HL-60 (cell line): Measurements from ENCODE around the gene FOXA3.

ENCODE experiments used
- DNase-seq, 2 experiments: peaks; one replicate each; pipeline ENCODE4 v3.0.0-alpha.2; 2010 to 2020; ENCODE audit warnings: low read depth in 1 of 2, low spot score in 1 of 2
- H3K27ac ChIP-seq: fragments of 250-450 bp; sonication (Bioruptor Pico); replicated peaks from 2 replicates; pipeline ENCODE4 v1.5.1; 2020; ENCODE audit warnings: mild to moderate bottlenecking, moderate library complexity
- H3K27me3 ChIP-seq: fragments of 250-450 bp; sonication (Bioruptor Pico); 2 replicates; pipeline ENCODE4 v1.5.1; 2021; ENCODE audit warnings: mild to moderate bottlenecking, moderate library complexity; ENCODE audit not compliant: insufficient read depth, poor library complexity, severe bottlenecking
- H3K4me3 ChIP-seq: replicated peaks from 2 replicates; pipeline ENCODE4 v1.5.1; 2011; ENCODE audit warnings: mild to moderate bottlenecking, control low read depth, low read length; ENCODE audit not compliant: insufficient read depth
- CTCF ChIP-seq: IDR thresholded peaks from one replicate; pipeline ENCODE4 v1.5.1; 2011; ENCODE audit warnings: low read length, control low read depth, inconsistent platforms; ENCODE audit not compliant: insufficient read depth
- GABPA ChIP-seq: IDR thresholded peaks from 2 replicates; pipeline ENCODE4 v1.6.1; 2012; ENCODE audit warnings: low read depth
- POLR2AphosphoS5 ChIP-seq: IDR thresholded peaks from 2 replicates; pipeline ENCODE4 v1.6.1; 2012; ENCODE audit warnings: low read depth
- REST ChIP-seq: IDR thresholded peaks from 2 replicates; pipeline ENCODE4 v1.6.1; 2012; ENCODE audit warnings: low read depth; ENCODE audit not compliant: insufficient replicate concordance
- SPI1 ChIP-seq: IDR thresholded peaks from 2 replicates; pipeline ENCODE4 v1.6.1; 2012; ENCODE audit warnings: low read depth, mild to moderate bottlenecking, borderline replicate concordance

The FOXA3 gene

GRCh38 chr19:45879971-45880370 lies 15.8 kb downstream of the FOXA3 start:
- Histone ChIP-seq H3K27me3 (peaks cover 26% of the 10 kb centered on the region), H3K27ac (no peak overlapping the region), H3K4me3 (no peak overlapping the region)
- no peak for TF ChIP-seq CTCF
- no peak for TF ChIP-seq REST
- no peak for TF ChIP-seq POLR2AphosphoS5
- no peak for DNase-seq

- TF ChIP-seq GABPA (no peak), POLR2AphosphoS5 (no peak), REST (no peak), CTCF (no peak), SPI1 (no peak)
- Histone ChIP-seq H3K27me3 (peaks cover 16% of the 10 kb centered on the region), H3K4me3 (no peak overlapping the region), H3K27ac (no peak overlapping the region)
- no peak for DNase-seq
These were observed 17.2 kb downstream of the FOXA3 start for GRCh38 chr19:45881082-45881908.

- H3K27ac ChIP-seq = no peak overlapping the region
- no peak overlapping the region for H3K4me3 ChIP-seq
- peaks cover 8% of the 10 kb centered on the region for H3K27me3 ChIP-seq
- TF ChIP-seq SPI1 (no peak), REST (no peak), POLR2AphosphoS5 (no peak), CTCF (no peak), GABPA (no peak)
- no peak for DNase-seq
These were observed 17.9 kb downstream of the FOXA3 start for GRCh38 chr19:45881909-45882528.
